B cell (primary cell): ENCODE results near the gene ZEB2. TPM values are rescaled to one million over a fixed set of nuclear protein-coding genes. Genes with fewer than 3 reads are reported as not detected.

Source experiments
- ATAC-seq: fragments of 200-7000 bp; cut with Tn5 transposase; one replicate; pipeline ENCODE4 v1.10.0; 2021; ENCODE audit warnings: low read depth, mild to moderate bottlenecking, moderate number of reproducible peaks, moderate library complexity
- CTCF ChIA-PET: fragments of 350-600 bp; sonication (Branson Sonifier 250); formaldehyde crosslinking; loops from one replicate; lab custom pipeline; 2021; ENCODE audit warnings: antibody characterized with exemption, inconsistent platforms; lab: Charles Lee
- POLR2A ChIA-PET: fragments of 350-600 bp; sonication (Branson Sonifier 250); formaldehyde crosslinking; loops from one replicate; lab custom pipeline; 2021; ENCODE audit warnings: antibody characterized with exemption; lab: Charles Lee
- DNase-seq: peaks from one replicate; pipeline ENCODE4 v3.0.0; 2013
- H2AFZ ChIP-seq: 2 replicates; pipeline ENCODE4 v1.6.1; 2012; ENCODE audit warnings: mild to moderate bottlenecking, low read depth, low read length; ENCODE audit not compliant: insufficient read depth, poor library complexity, severe bottlenecking
- H3K27ac ChIP-seq, 2 donors: 1 replicate in 1 of 2; 2 replicates in 1 of 2; pipeline ENCODE4 v1.5.1; 2012 to 2013; ENCODE audit warnings: low read length in 2 of 2, mild to moderate bottlenecking in 2 of 2, moderate library complexity in 1 of 2
- H3K27me3 ChIP-seq, 4 experiments: fragments of 200-600 bp in 1 of 4; sonication (generic) in 1 of 4; replicated peaks in 1 of 4; 1 replicate in 2 of 4; 2 replicates in 2 of 4; pipeline versions ENCODE4 v1.6.1 to v1.7.0; 2013 to 2016; ENCODE audit warnings: low read length in 3 of 4, mild to moderate bottlenecking in 2 of 4, mixed read lengths in 1 of 4, moderate library complexity in 1 of 4; ENCODE audit not compliant: insufficient read depth in 4 of 4, control insufficient read depth in 3 of 4; ENCODE audit errors: control extremely low read depth in 1 of 4
- H3K36me3 ChIP-seq, 2 experiments: replicated peaks in 1 of 2; 1 replicate in 1 of 2; 2 replicates in 1 of 2; pipeline versions ENCODE4 v1.6.1 to v1.7.1; 2013; ENCODE audit warnings: low read length in 1 of 2; ENCODE audit not compliant: insufficient read depth in 2 of 2, control insufficient read depth in 1 of 2; ENCODE audit errors: control extremely low read depth in 1 of 2, extremely low read depth in 1 of 2
- H3K4me1 ChIP-seq, 2 donors: fragments of 200-600 bp in 1 of 2; sonication (generic) in 1 of 2; 1 replicate in 1 of 2; 2 replicates in 1 of 2; pipeline versions ENCODE4 v1.5.1 to v1.6.1; 2013 to 2017; ENCODE audit warnings: low read length in 2 of 2; ENCODE audit not compliant: control insufficient read depth in 2 of 2, insufficient read depth in 2 of 2
- H3K4me2 ChIP-seq: replicated peaks from 2 replicates; pipeline ENCODE3; 2012; ENCODE audit warnings: mild to moderate bottlenecking, low read depth, low read length; ENCODE audit not compliant: poor library complexity, severe bottlenecking
- H3K4me3 ChIP-seq, 5 experiments: fragments of 200-600 bp in 1 of 5; sonication (generic) in 1 of 5; 1 replicate in 3 of 5; 2 replicates in 2 of 5; pipeline versions ENCODE4 v1.5.1 to v1.7.0; 2011 to 2016; ENCODE audit warnings: low read length in 4 of 5, mild to moderate bottlenecking in 4 of 5, low read depth in 2 of 5, control low read depth in 1 of 5, moderate library complexity in 1 of 5; ENCODE audit not compliant: insufficient read depth in 1 of 5; ENCODE audit errors: control extremely low read depth in 1 of 5, extremely low read depth in 1 of 5
- H3K79me2 ChIP-seq: fragments of 200-600 bp; sonication (generic); one replicate; pipeline ENCODE4 v1.6.0; 2016; ENCODE audit warnings: low read length; ENCODE audit not compliant: control insufficient read depth, insufficient read depth
- H3K9ac ChIP-seq: fragments of 200-600 bp; sonication (generic); 2 replicates; pipeline ENCODE4 v1.6.1; 2017; ENCODE audit warnings: mild to moderate bottlenecking, low read length, moderate library complexity
- H3K9me3 ChIP-seq, 3 donors: one replicate each; pipeline versions ENCODE4 v1.6.1 to v1.7.1; 2013; ENCODE audit warnings: low read length in 2 of 3; ENCODE audit not compliant: control insufficient read depth in 2 of 3, insufficient read depth in 1 of 3; ENCODE audit errors: control extremely low read depth in 1 of 3
- H4K20me1 ChIP-seq: 2 replicates; pipeline ENCODE4 v1.6.0; 2012; ENCODE audit warnings: mild to moderate bottlenecking, low read length; ENCODE audit not compliant: insufficient read depth, control insufficient read depth, poor library complexity, severe bottlenecking
- H3K27ac Mint-ChIP-seq: one replicate; pipeline ENCODE4 v1.8.0; 2021; ENCODE audit warnings: mixed read lengths
- H3K27me3 Mint-ChIP-seq: one replicate; pipeline ENCODE4 v1.8.0; 2021; ENCODE audit warnings: mixed read lengths
- H3K4me1 Mint-ChIP-seq: one replicate; pipeline ENCODE4 v1.8.0; 2021; ENCODE audit warnings: mixed read lengths
- H3K4me3 Mint-ChIP-seq: one replicate; pipeline ENCODE4 v1.8.0; 2021; ENCODE audit warnings: mixed read lengths
- H3K9me3 Mint-ChIP-seq: one replicate; pipeline ENCODE4 v1.8.0; 2022; ENCODE audit warnings: mixed read lengths; ENCODE audit not compliant: insufficient read depth
- CTCF ChIP-seq: fragments of 200-600 bp; IDR thresholded peaks from one replicate; pipeline ENCODE4 v1.8.0; 2022; ENCODE audit warnings: antibody characterized with exemption, mild to moderate bottlenecking
- EZH2 ChIP-seq: IDR thresholded peaks from 2 replicates; pipeline ENCODE4 v1.6.1; 2012; ENCODE audit warnings: borderline replicate concordance, low read depth, mild to moderate bottlenecking, moderate library complexity, low read length; ENCODE audit not compliant: insufficient read depth, poor library complexity, severe bottlenecking
- WGBS: methylation state at CpG from one replicate; pipeline ENCODE4 v1.1.5; 2013; ENCODE audit warnings: missing lambda C conversion rate; ENCODE audit not compliant: insufficient coverage; 5-methylcytosine and 5-hydroxymethylcytosine counted together
- intact Hi-C: fragments of 100-400 bp; cut with micrococcal nuclease; formaldehyde crosslinking; loops from one replicate; pipeline ENCODE4 v1.10.0; 2022
- polyA plus RNA-seq: library from polyadenylated mRNA; depleted of rRNA; stranded (reverse); fragments of >200 nt; gene quantifications from 2 replicates; pipeline ENCODE4 v1.2.3, GENCODE V29; 2012
- total RNA-seq, 2 donors: library from RNA; stranded (reverse); fragments of 120-200 nt in 1 of 2; gene quantifications; 1 replicate in 1 of 2; 2 replicates in 1 of 2; pipeline versions ENCODE4 v1.2.3 to v1.2.4, GENCODE V29; 2013 to 2022

The ZEB2 gene
- total and polyA plus RNA-seq, 2 donors (not counting 1 experiment from before 2014, with no cell fraction given): 56.3 to 217 TPM

- whole genome bisulfite sequencing: 87% methylated on average over 5 of the region's 6 CpGs
- Histone ChIP-seq H3K36me3 (peaks cover 9 to 10% of the 10 kb centered on the region in 2 experiments), H3K9me3 (no peaks in the 10 kb centered on the region), H2AFZ (no peak overlapping the region), H4K20me1 (peaks cover 78% of the 10 kb centered on the region), H3K9ac (no peak overlapping the region), H3K4me2 (no peak overlapping the region), H3K27me3 (no peaks in the 10 kb centered on the region), H3K4me1 (peaks cover 25 to 35% of the 10 kb centered on the region in 2 donors), H3K4me3 (no peak overlapping the region), H3K79me2 (peaks cover 89% of the 10 kb centered on the region), H3K27ac (peak overlapping the region in 1 of 2 donors; percentile 4)
- H3K27me3 Mint-ChIP-seq: no peaks in the 10 kb centered on the region
- H3K4me1 Mint-ChIP-seq: peaks cover 70% of the 10 kb centered on the region
- no peak overlapping the region for H3K4me3 Mint-ChIP-seq
- intact Hi-C loops: no loop called here
- TF ChIP-seq CTCF (no peak), EZH2 (no peak)
- H3K9me3 Mint-ChIP-seq: no peaks in the 10 kb centered on the region
- POLR2A ChIA-PET: no interaction called here
- CTCF ChIA-PET: interaction anchor here (1.1 kb wide), 1 partner anchor 246 kb away, joined by 4 read pairs; no protein-coding TSS in a partner anchor
- H3K27ac Mint-ChIP-seq: peak overlapping the region; percentile 69
- ATAC-seq (no peak), DNase-seq (no peak)
Measured at GRCh38 chr2:144443837-144444817, 75.8 kb downstream of the ZEB2 start.
